Measurements from ENCODE around the gene INVS. TPM values are rescaled to one million over a fixed set of nuclear protein-coding genes. Genes with fewer than 3 reads are reported as not detected.

Gene INVS
- total RNA-seq, 1 donor: 13.9 TPM

- Histone ChIP-seq H3K4me1 (ENCODE audit: insufficient read depth, low read length) (no peaks in the 10 kb centered on the region), H3K9me3 (ENCODE audit: low read depth, low read length) (peaks cover 23% of the 10 kb centered on the region), H3K27me3 (ENCODE audit: insufficient read depth, low read length) (no peaks in the 10 kb centered on the region), H3K4me3 (ENCODE audit: low read length) (no peak overlapping the region)
Measured at GRCh38 chr9:100186356-100186755, 87.3 kb downstream of the INVS start.

GRCh38 chr9:100190339-100190738, 91.3 kb downstream of the INVS start:
- peaks cover 29% of the 10 kb centered on the region for H3K9me3 ChIP-seq (ENCODE audit: low read depth, low read length)
- no peaks in the 10 kb centered on the region for H3K27me3 ChIP-seq (ENCODE audit: insufficient read depth, low read length)
- no peaks in the 10 kb centered on the region for H3K4me1 ChIP-seq (ENCODE audit: insufficient read depth, low read length)
- no peak overlapping the region for H3K4me3 ChIP-seq (ENCODE audit: low read length)

- Histone ChIP-seq H3K9me3 (ENCODE audit: low read depth, low read length) (peaks cover 29% of the 10 kb centered on the region), H3K4me1 (ENCODE audit: insufficient read depth, low read length) (no peaks in the 10 kb centered on the region), H3K27me3 (ENCODE audit: insufficient read depth, low read length) (no peaks in the 10 kb centered on the region), H3K4me3 (ENCODE audit: low read length) (no peak overlapping the region)
Measured at GRCh38 chr9:100191264-100191663, 92.2 kb downstream of the INVS start.

DNA sequence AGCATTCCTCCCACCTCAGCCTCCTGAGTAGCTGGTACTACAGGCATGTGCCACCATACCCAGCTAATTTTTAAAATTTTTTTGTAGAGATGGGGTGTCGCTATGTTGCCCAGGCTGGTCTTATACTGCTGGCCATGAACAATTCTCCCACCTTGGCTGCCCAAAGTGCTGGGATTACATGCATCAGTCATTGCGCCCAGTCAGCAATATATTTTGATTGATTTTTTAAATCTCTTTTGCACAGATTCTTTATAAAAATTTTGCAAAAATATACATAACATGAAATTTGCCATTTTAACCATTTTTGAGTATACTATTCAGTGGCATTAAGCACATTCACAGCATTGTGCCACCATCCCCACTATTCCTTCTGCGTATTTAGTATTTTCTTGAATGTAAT, 94.0 kb downstream of the INVS start:
- no peaks in the 10 kb centered on the region for H3K4me1 ChIP-seq (ENCODE audit: insufficient read depth, low read length)
- H3K4me3 ChIP-seq (ENCODE audit: low read length): no peak overlapping the region
- H3K9me3 ChIP-seq (ENCODE audit: low read depth, low read length): peaks cover 29% of the 10 kb centered on the region
- H3K27me3 ChIP-seq (ENCODE audit: insufficient read depth, low read length): no peaks in the 10 kb centered on the region

- Histone ChIP-seq H3K9me3 (ENCODE audit: low read depth, low read length) (peaks cover 8% of the 10 kb centered on the region), H3K4me1 (ENCODE audit: insufficient read depth, low read length) (no peaks in the 10 kb centered on the region), H3K4me3 (ENCODE audit: low read length) (no peak overlapping the region), H3K27me3 (ENCODE audit: insufficient read depth, low read length) (no peaks in the 10 kb centered on the region)
Measured at GRCh38 chr9:100196215-100196614, 97.2 kb downstream of the INVS start.

DNA sequence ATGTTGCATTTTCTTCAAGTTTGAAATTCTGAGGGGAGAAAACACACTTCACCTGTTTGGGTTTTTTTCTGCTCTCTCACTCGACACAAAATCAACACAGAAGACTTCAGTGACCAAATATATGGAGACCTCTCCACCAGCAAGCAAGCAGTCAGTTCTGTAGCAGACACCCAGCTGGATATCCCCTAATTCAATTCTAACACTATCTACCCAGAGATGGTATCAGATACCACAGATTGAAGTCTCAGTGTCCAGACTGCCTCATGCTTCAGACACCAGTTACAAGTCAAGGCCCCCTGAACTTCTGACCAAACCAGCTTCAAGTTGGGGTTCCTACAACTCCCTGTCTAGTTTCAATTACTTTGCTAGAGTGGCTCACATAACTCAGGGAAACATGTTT, 97.8 kb downstream of the INVS start:
- Histone ChIP-seq H3K4me3 (ENCODE audit: low read length) (no peak overlapping the region), H3K9me3 (ENCODE audit: low read depth, low read length) (peaks cover 1% of the 10 kb centered on the region), H3K27me3 (ENCODE audit: insufficient read depth, low read length) (no peaks in the 10 kb centered on the region), H3K4me1 (ENCODE audit: insufficient read depth, low read length) (no peaks in the 10 kb centered on the region)

DNA sequence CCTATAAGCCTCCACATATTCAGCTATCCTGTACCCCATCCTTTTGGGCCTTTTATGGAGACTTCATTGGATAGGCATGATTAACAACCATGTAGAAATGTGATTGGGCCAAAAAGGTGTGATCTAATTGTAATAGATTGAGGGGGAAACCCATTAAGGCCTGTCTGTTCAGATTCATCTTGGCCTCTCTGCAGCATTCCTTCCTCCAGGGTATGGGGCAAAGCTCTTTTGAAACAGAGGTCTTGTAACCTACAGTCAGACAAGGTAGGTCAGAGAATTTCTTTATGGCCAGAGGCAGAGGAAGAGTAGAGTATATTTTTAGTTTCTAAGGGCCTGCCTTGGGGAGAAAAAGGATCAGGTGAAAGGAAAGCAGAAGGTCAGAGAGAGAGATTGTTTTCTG, 98.5 kb downstream of the INVS start:
- H3K4me3 ChIP-seq (ENCODE audit: low read length): no peak overlapping the region
- no peaks in the 10 kb centered on the region for H3K9me3 ChIP-seq (ENCODE audit: low read depth, low read length)
- no peaks in the 10 kb centered on the region for H3K4me1 ChIP-seq (ENCODE audit: insufficient read depth, low read length)
- no peaks in the 10 kb centered on the region for H3K27me3 ChIP-seq (ENCODE audit: insufficient read depth, low read length)

DNA sequence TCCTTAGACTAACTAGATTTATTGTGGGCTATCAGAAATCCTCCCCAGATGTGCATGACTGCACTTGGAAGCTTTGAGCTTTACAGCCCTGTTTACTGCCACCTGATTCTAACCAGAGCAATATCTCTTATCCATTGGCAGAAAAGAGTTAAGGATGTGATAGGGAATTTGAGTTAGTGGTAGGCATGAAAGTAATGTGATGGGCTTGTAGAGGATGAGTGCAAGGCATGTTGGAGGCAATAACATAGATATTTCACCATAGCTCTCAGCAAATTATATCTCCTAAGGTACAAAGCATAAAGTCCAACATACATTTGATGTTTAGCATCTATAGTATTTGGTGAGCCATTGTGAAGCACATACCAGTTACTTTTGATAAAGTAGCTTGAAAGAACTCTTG, 103.8 kb downstream of the INVS start:
- Histone ChIP-seq H3K4me1 (ENCODE audit: insufficient read depth, low read length) (no peaks in the 10 kb centered on the region), H3K9me3 (ENCODE audit: low read depth, low read length) (no peaks in the 10 kb centered on the region), H3K27me3 (ENCODE audit: insufficient read depth, low read length) (no peaks in the 10 kb centered on the region), H3K4me3 (ENCODE audit: low read length) (no peak overlapping the region)

DNA sequence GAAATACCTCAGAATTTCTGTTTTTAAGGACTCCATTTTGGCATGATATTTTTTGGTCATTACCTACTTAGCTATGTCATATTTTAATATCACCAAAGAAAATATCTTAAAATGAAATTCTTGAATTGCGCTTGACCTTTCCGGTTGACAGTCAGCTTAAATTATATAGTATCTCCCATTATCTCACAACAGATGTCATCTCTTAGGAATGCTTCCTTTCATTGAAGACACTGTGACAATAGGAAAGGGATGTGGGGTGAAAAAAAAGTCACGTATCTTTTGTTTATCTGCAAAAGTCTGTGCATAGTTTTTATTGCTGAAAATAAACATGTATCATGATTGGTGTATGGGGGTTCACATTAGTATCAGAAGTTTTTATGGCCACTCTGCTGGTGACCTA, 105.8 kb downstream of the INVS start:
- H3K9me3 ChIP-seq (ENCODE audit: low read depth, low read length): no peaks in the 10 kb centered on the region
- no peaks in the 10 kb centered on the region for H3K27me3 ChIP-seq (ENCODE audit: insufficient read depth, low read length)
- H3K4me1 ChIP-seq (ENCODE audit: insufficient read depth, low read length): no peaks in the 10 kb centered on the region
- H3K4me3 ChIP-seq (ENCODE audit: low read length): no peak overlapping the region

- no peaks in the 10 kb centered on the region for H3K27me3 ChIP-seq (ENCODE audit: insufficient read depth, low read length)
- H3K9me3 ChIP-seq (ENCODE audit: low read depth, low read length): no peaks in the 10 kb centered on the region
- peaks cover 3% of the 10 kb centered on the region for H3K4me1 ChIP-seq (ENCODE audit: insufficient read depth, low read length)
- H3K4me3 ChIP-seq (ENCODE audit: low read length): no peak overlapping the region
Measured at GRCh38 chr9:100206899-100207298, 107.9 kb downstream of the INVS start.

- Histone ChIP-seq H3K27me3 (ENCODE audit: insufficient read depth, low read length) (no peaks in the 10 kb centered on the region), H3K9me3 (ENCODE audit: low read depth, low read length) (no peaks in the 10 kb centered on the region), H3K4me3 (ENCODE audit: low read length) (no peak overlapping the region), H3K4me1 (ENCODE audit: insufficient read depth, low read length) (peaks cover 3% of the 10 kb centered on the region)
Measured at GRCh38 chr9:100208673-100209072, 109.6 kb downstream of the INVS start.

- Histone ChIP-seq H3K4me1 (ENCODE audit: insufficient read depth, low read length) (peaks cover 3% of the 10 kb centered on the region), H3K9me3 (ENCODE audit: low read depth, low read length) (no peaks in the 10 kb centered on the region), H3K4me3 (ENCODE audit: low read length) (no peak overlapping the region)
Measured at GRCh38 chr9:100211476-100211875, 112.4 kb downstream of the INVS start.

DNA sequence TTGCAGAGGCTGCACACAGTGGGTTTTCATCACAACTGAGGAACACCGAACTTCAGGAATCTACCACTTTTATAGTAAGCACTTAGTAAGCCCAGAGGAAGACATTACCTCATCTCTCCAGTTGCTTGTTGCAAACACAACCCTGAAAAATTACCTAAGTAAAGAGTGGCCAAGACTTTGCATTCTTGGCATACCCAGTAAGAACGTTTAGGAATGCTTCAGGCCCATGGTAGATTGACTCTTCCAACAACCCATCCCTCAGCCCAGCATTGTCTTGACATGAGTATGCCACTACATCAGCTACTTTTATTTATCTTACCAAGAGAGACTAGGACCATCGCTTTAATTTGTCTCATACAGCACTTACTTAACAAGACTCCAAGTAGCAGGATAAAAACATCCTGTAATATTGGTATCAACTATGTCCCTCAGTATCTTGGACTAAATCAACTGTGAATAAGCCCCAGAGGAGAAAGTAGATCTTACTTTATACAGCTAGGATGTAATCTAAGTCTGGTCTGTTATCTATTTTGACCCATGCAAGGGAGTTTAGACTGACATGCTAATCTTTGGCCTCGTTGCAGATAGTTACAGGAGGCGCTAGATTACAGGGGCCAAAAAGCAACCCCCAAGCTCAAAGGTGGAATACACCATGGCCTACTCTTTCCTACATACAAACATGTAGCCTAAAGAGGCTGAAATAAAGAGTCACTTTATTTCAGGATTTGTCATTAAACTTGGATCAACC, 114.9 kb downstream of the INVS start:
- H3K9me3 ChIP-seq (ENCODE audit: low read depth, low read length): no peaks in the 10 kb centered on the region
- no peaks in the 10 kb centered on the region for H3K27me3 ChIP-seq (ENCODE audit: insufficient read depth, low read length)
- no peak overlapping the region for H3K4me3 ChIP-seq (ENCODE audit: low read length)
- H3K4me1 ChIP-seq (ENCODE audit: insufficient read depth, low read length): peaks cover 3% of the 10 kb centered on the region

More at GRCh38 chr9:100211476-100211875, 112.4 kb downstream of the INVS start:
- no peaks in the 10 kb centered on the region for H3K27me3 ChIP-seq (ENCODE audit: insufficient read depth, low read length)

DNA sequence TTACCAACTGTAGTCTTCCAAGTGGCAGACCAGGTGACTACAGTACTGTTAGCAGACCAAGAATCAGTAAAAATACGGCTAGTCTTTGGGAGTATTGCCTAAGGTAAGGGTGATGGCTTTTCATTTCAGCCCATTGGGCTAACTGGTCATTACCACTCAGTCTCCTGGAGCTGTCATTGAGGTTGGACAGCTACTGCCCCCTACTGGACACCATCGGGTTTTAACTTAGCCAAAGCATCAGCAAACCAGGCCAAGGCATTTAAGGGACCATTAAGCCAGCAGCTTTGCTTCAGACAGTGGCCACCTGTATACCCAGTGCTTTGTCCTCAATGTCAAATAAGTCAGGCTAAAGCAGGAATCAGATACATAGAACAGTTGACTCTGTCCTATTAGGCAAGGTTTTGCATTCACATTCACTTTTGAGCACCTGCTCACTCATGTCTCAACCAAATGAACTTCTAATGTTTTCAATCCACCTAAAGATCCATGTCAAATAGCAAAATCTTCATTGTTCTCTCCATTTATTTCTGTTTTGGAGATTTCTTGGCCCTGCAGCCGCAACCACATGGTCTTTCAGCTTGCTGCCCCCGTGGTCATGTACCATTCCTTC, 117.2 kb downstream of the INVS start:
- Histone ChIP-seq H3K9me3 (ENCODE audit: low read depth, low read length) (no peaks in the 10 kb centered on the region), H3K27me3 (ENCODE audit: insufficient read depth, low read length) (no peaks in the 10 kb centered on the region), H3K4me1 (ENCODE audit: insufficient read depth, low read length) (no peaks in the 10 kb centered on the region), H3K4me3 (ENCODE audit: low read length) (no peak overlapping the region)

DNA sequence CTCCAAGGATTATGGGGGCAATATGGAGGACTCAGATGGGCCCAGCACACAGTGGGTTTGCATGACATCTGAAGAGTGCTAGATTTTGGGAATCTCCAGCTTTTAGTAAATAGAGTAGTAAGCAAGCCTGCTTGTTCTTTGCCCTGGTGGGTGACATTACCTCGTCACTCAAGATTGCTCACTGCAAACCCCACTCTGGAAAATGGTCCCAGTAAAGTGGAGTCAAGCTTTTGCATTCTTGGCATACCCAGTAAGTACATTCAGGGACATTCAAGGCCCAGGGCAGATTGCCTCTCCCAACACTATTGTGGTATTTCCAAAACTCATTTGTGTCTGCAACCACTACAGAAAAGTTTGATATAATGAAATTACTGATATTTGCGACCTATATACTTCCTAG, 118.5 kb downstream of the INVS start:
- Histone ChIP-seq H3K4me3 (ENCODE audit: low read length) (no peak overlapping the region), H3K9me3 (ENCODE audit: low read depth, low read length) (no peaks in the 10 kb centered on the region), H3K27me3 (ENCODE audit: insufficient read depth, low read length) (no peaks in the 10 kb centered on the region), H3K4me1 (ENCODE audit: insufficient read depth, low read length) (no peaks in the 10 kb centered on the region)

- H3K9me3 ChIP-seq (ENCODE audit: low read depth, low read length): no peaks in the 10 kb centered on the region
- H3K4me3 ChIP-seq (ENCODE audit: low read length): no peak overlapping the region
- H3K27me3 ChIP-seq (ENCODE audit: insufficient read depth, low read length): no peaks in the 10 kb centered on the region
- H3K4me1 ChIP-seq (ENCODE audit: insufficient read depth, low read length): no peaks in the 10 kb centered on the region
Measured at GRCh38 chr9:100219347-100219746, 120.3 kb downstream of the INVS start.

Measured in mononuclear cell (primary cell).